Measurements from ENCODE around the gene PLXNB3.
"Not testable (repeated sequence)": the region's sequence is repeated elsewhere in the genome, so short reads cannot be mapped to it uniquely, and the experiment has no call there.

Gene PLXNB3

GRCh38 chrX:153727123-153727931 is 36.7 kb upstream of the PLXNB3 start:
- no peak for DNase-seq (ENCODE audit: low read depth)
- peak overlapping the region; percentile 26; the same call in 1 of the 2 replicates for H3K4me3 ChIP-seq (ENCODE audit: control insufficient read depth, low read depth, low read length)
- TF ChIP-seq CTCF (IDR thresholded peaks at IDR 0.05; ENCODE audit: control insufficient read depth, insufficient read depth, low read depth, low read length, missing control alignments): no peak

GRCh38 chrX:153728095-153728494 is 36.0 kb upstream of the PLXNB3 start:
- H3K4me3 ChIP-seq (ENCODE audit: control insufficient read depth, low read depth, low read length): no peak overlapping the region
- no peak for TF ChIP-seq CTCF (IDR thresholded peaks at IDR 0.05; ENCODE audit: control insufficient read depth, insufficient read depth, low read depth, low read length, missing control alignments)
- DNase-seq (ENCODE audit: low read depth): no peak

GRCh38 chrX:153728951-153729631 is 35.0 kb upstream of the PLXNB3 start:
- no peak for TF ChIP-seq CTCF (IDR thresholded peaks at IDR 0.05; ENCODE audit: control insufficient read depth, insufficient read depth, low read depth, low read length, missing control alignments)
- no peak overlapping the region for H3K4me3 ChIP-seq (ENCODE audit: control insufficient read depth, low read depth, low read length)
- DNase-seq (ENCODE audit: low read depth): no peak

GRCh38 chrX:153730115-153730514 is 33.9 kb upstream of the PLXNB3 start:
- not testable (repeated sequence) for DNase-seq (ENCODE audit: low read depth); H3K4me3 ChIP-seq (ENCODE audit: control insufficient read depth, low read depth, low read length)

- no peak for DNase-seq (ENCODE audit: low read depth)
- TF ChIP-seq CTCF (IDR thresholded peaks at IDR 0.05; ENCODE audit: control insufficient read depth, insufficient read depth, low read depth, low read length, missing control alignments): no peak
- no peak overlapping the region for H3K4me3 ChIP-seq (ENCODE audit: control insufficient read depth, low read depth, low read length)
Measured at GRCh38 chrX:153731117-153731844, 32.8 kb upstream of the PLXNB3 start.

GRCh38 chrX:153731845-153732215 is 32.2 kb upstream of the PLXNB3 start:
- no peak overlapping the region for H3K4me3 ChIP-seq (ENCODE audit: control insufficient read depth, low read depth, low read length)
- no peak for TF ChIP-seq CTCF (IDR thresholded peaks at IDR 0.05; ENCODE audit: control insufficient read depth, insufficient read depth, low read depth, low read length, missing control alignments)
- no peak for DNase-seq (ENCODE audit: low read depth)

GRCh38 chrX:153732401-153732800 is 31.6 kb upstream of the PLXNB3 start:
- no peak for TF ChIP-seq CTCF (IDR thresholded peaks at IDR 0.05; ENCODE audit: control insufficient read depth, insufficient read depth, low read depth, low read length, missing control alignments)
- no peak for DNase-seq (ENCODE audit: low read depth)
- no peak overlapping the region for H3K4me3 ChIP-seq (ENCODE audit: control insufficient read depth, low read depth, low read length)
